H9 (cell line): ENCODE results near the gene CCL11. TPM values are rescaled to one million over a fixed set of nuclear protein-coding genes. Genes with fewer than 3 reads are reported as not detected.

Source experiments
- DNase-seq: peaks from one replicate; pipeline ENCODE4 v3.0.0-alpha.2; 2017
- H2AFZ ChIP-seq: one replicate; pipeline ENCODE4 v1.6.1; 2013; ENCODE audit warnings: mild to moderate bottlenecking, low read length, control low read depth, moderate library complexity
- H2AK5ac ChIP-seq: 2 replicates; pipeline ENCODE4 v1.6.1; 2013; ENCODE audit warnings: low read length, control low read depth, mixed read lengths; ENCODE audit not compliant: insufficient read length
- H2BK120ac ChIP-seq: one replicate; pipeline ENCODE4 v1.6.1; 2013; ENCODE audit warnings: low read depth, mild to moderate bottlenecking, low read length, control low read depth, inconsistent platforms; ENCODE audit not compliant: poor library complexity, severe bottlenecking
- H2BK12ac ChIP-seq: 2 replicates; pipeline ENCODE4 v1.6.1; 2013; ENCODE audit warnings: low read length, control low read depth, mixed read lengths, low read depth; ENCODE audit not compliant: insufficient read length
- H2BK15ac ChIP-seq: 2 replicates; pipeline ENCODE4 v1.6.1; 2013; ENCODE audit warnings: low read depth, low read length, control low read depth
- H2BK20ac ChIP-seq: one replicate; pipeline ENCODE4 v1.6.1; 2013; ENCODE audit warnings: low read depth, mild to moderate bottlenecking, low read length, control low read depth, inconsistent platforms; ENCODE audit not compliant: poor library complexity, severe bottlenecking
- H2BK5ac ChIP-seq: 2 replicates; pipeline ENCODE4 v1.6.1; 2013; ENCODE audit warnings: low read length, control low read depth, mixed read lengths; ENCODE audit not compliant: insufficient read length
- H3K14ac ChIP-seq: 2 replicates; pipeline ENCODE4 v1.6.1; 2013; ENCODE audit warnings: low read length, control low read depth; ENCODE audit not compliant: insufficient read depth
- H3K18ac ChIP-seq: 2 replicates; pipeline ENCODE4 v1.6.1; 2013; ENCODE audit warnings: low read depth, mild to moderate bottlenecking, mixed read lengths, low read length, control low read depth; ENCODE audit not compliant: insufficient read length
- H3K23ac ChIP-seq: 2 replicates; pipeline ENCODE4 v1.6.1; 2013; ENCODE audit warnings: low read length, control low read depth, mixed read lengths, low read depth; ENCODE audit not compliant: insufficient read length
- H3K23me2 ChIP-seq: 2 replicates; pipeline ENCODE4 v1.6.1; 2013; ENCODE audit warnings: low read depth, mild to moderate bottlenecking, mixed read lengths, low read length, control low read depth; ENCODE audit not compliant: insufficient read length, poor library complexity, severe bottlenecking
- H3K27ac ChIP-seq: 2 replicates; pipeline ENCODE4 v1.5.1; 2013; ENCODE audit warnings: low read length, control low read depth, mixed read lengths, low read depth; ENCODE audit not compliant: insufficient read length
- H3K27me3 ChIP-seq: 2 replicates; pipeline ENCODE4 v1.6.1; 2013; ENCODE audit warnings: low read length, control low read depth, inconsistent platforms; ENCODE audit not compliant: insufficient read depth
- H3K4ac ChIP-seq: 2 replicates; pipeline ENCODE4 v1.6.1; 2013; ENCODE audit warnings: low read depth, mild to moderate bottlenecking, control low read depth, inconsistent platforms, low read length, moderate library complexity
- H3K4me1 ChIP-seq: 2 replicates; pipeline ENCODE4 v1.6.1; 2013; ENCODE audit warnings: low read length, control low read depth, inconsistent platforms; ENCODE audit not compliant: insufficient read depth
- H3K4me2 ChIP-seq: 2 replicates; pipeline ENCODE4 v1.6.1; 2013; ENCODE audit warnings: low read length, control low read depth, mixed read lengths; ENCODE audit not compliant: insufficient read length, insufficient read depth
- H3K56ac ChIP-seq: 2 replicates; pipeline ENCODE4 v1.6.1; 2013; ENCODE audit warnings: low read depth, mild to moderate bottlenecking, mixed read lengths, low read length, control low read depth; ENCODE audit not compliant: insufficient read length
- H3K79me1 ChIP-seq: 2 replicates; pipeline ENCODE4 v1.6.1; 2013; ENCODE audit warnings: low read depth, mild to moderate bottlenecking, moderate library complexity, low read length, control low read depth, inconsistent platforms; ENCODE audit not compliant: insufficient read depth, poor library complexity, severe bottlenecking
- H3K79me2 ChIP-seq: 2 replicates; pipeline ENCODE4 v1.6.1; 2013; ENCODE audit warnings: low read length, control low read depth, inconsistent platforms; ENCODE audit not compliant: insufficient read depth
- H3K9ac ChIP-seq: 2 replicates; pipeline ENCODE4 v1.6.1; 2013; ENCODE audit warnings: low read length, control low read depth, mixed read lengths; ENCODE audit not compliant: insufficient read length; ENCODE audit errors: extremely low read depth
- H3K9me3 ChIP-seq: one replicate; pipeline ENCODE4 v1.6.1; 2013; ENCODE audit warnings: low read depth, low read length, inconsistent platforms; ENCODE audit not compliant: control insufficient read depth
- H3T11ph ChIP-seq: one replicate; pipeline ENCODE4 v1.6.1; 2013; ENCODE audit warnings: mild to moderate bottlenecking, low read length, control low read depth, inconsistent platforms
- H4K20me1 ChIP-seq: one replicate; pipeline ENCODE4 v1.6.1; 2013; ENCODE audit not compliant: control insufficient read depth, insufficient read length, insufficient read depth
- H4K5ac ChIP-seq: 2 replicates; pipeline ENCODE4 v1.6.1; 2013; ENCODE audit warnings: low read depth, mild to moderate bottlenecking, mixed read lengths, low read length, control low read depth; ENCODE audit not compliant: insufficient read length
- H4K8ac ChIP-seq: replicated peaks from 2 replicates; pipeline ENCODE4 v1.6.1; 2013; ENCODE audit warnings: low read length, control low read depth, mixed read lengths, low read depth; ENCODE audit not compliant: insufficient read length
- H4K91ac ChIP-seq: 2 replicates; pipeline ENCODE4 v1.6.1; 2013; ENCODE audit warnings: low read depth, mild to moderate bottlenecking, moderate library complexity, mixed read lengths, low read length, control low read depth; ENCODE audit not compliant: insufficient read length
- H3K27ac Mint-ChIP-seq, 3 experiments: 2 replicates in 2 of 3; 3 replicates in 1 of 3; pipeline ENCODE4 v1.8.0; 2020 to 2021; ENCODE audit warnings: mixed read lengths in 3 of 3, mild to moderate bottlenecking in 1 of 3, moderate library complexity in 1 of 3
- H3K27me3 Mint-ChIP-seq: 2 replicates; pipeline ENCODE4 v1.8.0; 2021; ENCODE audit warnings: low read depth, mild to moderate bottlenecking, moderate library complexity, mixed read lengths
- H3K36me3 Mint-ChIP-seq, 3 experiments: 2 replicates in 2 of 3; 3 replicates in 1 of 3; pipeline ENCODE4 v1.8.0; 2020 to 2021; ENCODE audit warnings: low read depth in 3 of 3, mixed read lengths in 3 of 3; ENCODE audit not compliant: insufficient read depth in 1 of 3
- H3K4me1 Mint-ChIP-seq, 2 experiments: 2 replicates each; pipeline ENCODE4 v1.8.0; 2020; ENCODE audit warnings: mixed read lengths in 2 of 2
- H3K4me3 Mint-ChIP-seq, 2 experiments: 2 replicates in 1 of 2; 3 replicates in 1 of 2; pipeline ENCODE4 v1.8.0; 2020 to 2021; ENCODE audit warnings: mild to moderate bottlenecking in 2 of 2, mixed read lengths in 2 of 2, moderate library complexity in 1 of 2
- H3K9me3 Mint-ChIP-seq, 2 experiments: 2 replicates in 1 of 2; 3 replicates in 1 of 2; pipeline ENCODE4 v1.8.0; 2020; ENCODE audit warnings: mild to moderate bottlenecking in 2 of 2, mixed read lengths in 2 of 2, moderate library complexity in 1 of 2
- total RNA-seq: library from RNA; stranded (reverse); gene quantifications from 2 replicates; pipeline ENCODE4 v1.2.1, GENCODE V29; 2021
- TF ChIP-seq, protein P1 (sequence below): fragments of 200-600 bp; sonication (generic); conservative IDR thresholded peaks from 3 replicates; pipeline ENCODE4 v1.8.0; 2021; ENCODE audit warnings: antibody characterized with exemption, mild to moderate bottlenecking

Gene CCL11
- total RNA-seq, 1 experiment from 2014 or later, result not detected

DNA sequence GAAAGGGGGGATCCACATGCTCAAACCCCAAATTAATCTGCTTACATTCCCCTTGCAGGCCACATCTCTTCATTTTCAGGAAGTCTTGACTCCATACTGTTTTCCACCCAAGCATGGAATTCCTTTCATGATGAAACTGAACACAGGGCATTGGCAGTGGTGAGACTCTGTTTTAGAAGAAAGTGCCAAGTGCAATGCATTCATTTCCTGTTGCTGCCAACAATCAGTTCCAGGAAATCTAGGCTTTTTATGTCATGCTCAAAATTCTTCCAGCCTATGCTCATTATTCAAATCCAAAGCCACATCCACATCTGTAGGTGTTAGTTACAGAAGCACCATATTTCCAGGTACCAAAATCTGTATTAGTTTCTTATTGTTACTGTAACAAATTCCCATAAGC lies 26.4 kb upstream of the CCL11 start:
- no peaks in the 10 kb centered on the region for H3K9me3 Mint-ChIP-seq
- H3K4me2 ChIP-seq, result no peak overlapping the region
- H3K23ac ChIP-seq, result no peak overlapping the region
- H2BK5ac ChIP-seq, result no peak overlapping the region
- no peak overlapping the region for H3K27ac Mint-ChIP-seq
- no peak overlapping the region for H2BK12ac ChIP-seq
- no peaks in the 10 kb centered on the region for H4K20me1 ChIP-seq
- H3K14ac ChIP-seq, result no peak overlapping the region
- no peak overlapping the region for H4K91ac ChIP-seq
- H3K4me3 Mint-ChIP-seq, result no peak overlapping the region
- H4K5ac ChIP-seq, result no peak overlapping the region
- no peak overlapping the region for H2AFZ ChIP-seq
- no peak overlapping the region for H2AK5ac ChIP-seq
- H3K4ac ChIP-seq, result no peak overlapping the region
- no peak overlapping the region for H2BK15ac ChIP-seq
- no peak for DNase-seq
- H3K36me3 Mint-ChIP-seq, result peaks cover 0 to 2% (median 2%) of the 10 kb centered on the region in 3 experiments; a peak in 2 of 7 replicates
- no peak overlapping the region for H4K8ac ChIP-seq
- no peak overlapping the region for H3K9ac ChIP-seq
- H3K18ac ChIP-seq, result no peak overlapping the region
- no peaks in the 10 kb centered on the region for H3K9me3 ChIP-seq
- TF ChIP-seq, protein P1, sequence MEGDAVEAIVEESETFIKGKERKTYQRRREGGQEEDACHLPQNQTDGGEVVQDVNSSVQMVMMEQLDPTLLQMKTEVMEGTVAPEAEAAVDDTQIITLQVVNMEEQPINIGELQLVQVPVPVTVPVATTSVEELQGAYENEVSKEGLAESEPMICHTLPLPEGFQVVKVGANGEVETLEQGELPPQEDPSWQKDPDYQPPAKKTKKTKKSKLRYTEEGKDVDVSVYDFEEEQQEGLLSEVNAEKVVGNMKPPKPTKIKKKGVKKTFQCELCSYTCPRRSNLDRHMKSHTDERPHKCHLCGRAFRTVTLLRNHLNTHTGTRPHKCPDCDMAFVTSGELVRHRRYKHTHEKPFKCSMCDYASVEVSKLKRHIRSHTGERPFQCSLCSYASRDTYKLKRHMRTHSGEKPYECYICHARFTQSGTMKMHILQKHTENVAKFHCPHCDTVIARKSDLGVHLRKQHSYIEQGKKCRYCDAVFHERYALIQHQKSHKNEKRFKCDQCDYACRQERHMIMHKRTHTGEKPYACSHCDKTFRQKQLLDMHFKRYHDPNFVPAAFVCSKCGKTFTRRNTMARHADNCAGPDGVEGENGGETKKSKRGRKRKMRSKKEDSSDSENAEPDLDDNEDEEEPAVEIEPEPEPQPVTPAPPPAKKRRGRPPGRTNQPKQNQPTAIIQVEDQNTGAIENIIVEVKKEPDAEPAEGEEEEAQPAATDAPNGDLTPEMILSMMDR, result no peak
- no peak overlapping the region for H3T11ph ChIP-seq
- H2BK120ac ChIP-seq, result no peak overlapping the region
- H3K79me1 ChIP-seq, result no peaks in the 10 kb centered on the region
- H3K27me3 ChIP-seq, result no peaks in the 10 kb centered on the region
- H3K56ac ChIP-seq, result no peak overlapping the region
- H3K27me3 Mint-ChIP-seq, result peaks cover 9% of the 10 kb centered on the region
- peaks cover 19 to 21% of the 10 kb centered on the region in 2 experiments for H3K4me1 Mint-ChIP-seq
- no peaks in the 10 kb centered on the region for H3K79me2 ChIP-seq
- no peak overlapping the region for H3K27ac ChIP-seq
- H3K4me1 ChIP-seq, result peaks cover 4% of the 10 kb centered on the region; the same call in 1 of the 2 replicates
- no peak overlapping the region for H2BK20ac ChIP-seq
- H3K23me2 ChIP-seq, result peaks cover 9% of the 10 kb centered on the region
